CD4-positive, alpha-beta T cell treated with Interleukin-17A for 4 hours (primary cell): Measurements from ENCODE around the gene GOLGA6L10.
"Not testable (repeated sequence)": the region's sequence is repeated elsewhere in the genome, so short reads cannot be mapped to it uniquely, and the experiment has no call there.

ENCODE experiments used
- DNase-seq: peaks from one replicate; pipeline ENCODE4 v3.0.0-alpha.2; 2020; ENCODE audit warnings: mixed read lengths

The GOLGA6L10 gene, protein sequence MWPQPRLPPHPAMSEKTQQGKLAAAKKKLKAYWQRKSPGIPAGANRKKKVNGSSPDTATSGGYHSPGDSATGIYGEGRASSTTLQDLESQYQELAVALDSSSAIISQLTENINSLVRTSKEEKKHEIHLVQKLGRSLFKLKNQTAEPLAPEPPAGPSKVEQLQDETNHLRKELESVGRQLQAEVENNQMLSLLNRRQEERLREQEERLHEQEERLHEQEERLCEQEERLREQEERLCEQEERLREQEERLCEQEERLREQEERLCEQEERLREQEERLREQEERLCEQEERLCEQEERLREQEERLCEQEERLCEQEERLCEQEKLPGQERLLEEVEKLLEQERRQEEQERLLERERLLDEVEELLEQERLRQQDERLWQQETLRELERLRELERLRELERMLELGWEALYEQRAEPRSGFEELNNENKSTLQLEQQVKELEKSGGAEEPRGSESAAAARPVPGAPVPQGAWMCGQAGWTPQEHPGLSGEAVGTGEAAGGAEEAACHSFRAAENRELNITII

DNA sequence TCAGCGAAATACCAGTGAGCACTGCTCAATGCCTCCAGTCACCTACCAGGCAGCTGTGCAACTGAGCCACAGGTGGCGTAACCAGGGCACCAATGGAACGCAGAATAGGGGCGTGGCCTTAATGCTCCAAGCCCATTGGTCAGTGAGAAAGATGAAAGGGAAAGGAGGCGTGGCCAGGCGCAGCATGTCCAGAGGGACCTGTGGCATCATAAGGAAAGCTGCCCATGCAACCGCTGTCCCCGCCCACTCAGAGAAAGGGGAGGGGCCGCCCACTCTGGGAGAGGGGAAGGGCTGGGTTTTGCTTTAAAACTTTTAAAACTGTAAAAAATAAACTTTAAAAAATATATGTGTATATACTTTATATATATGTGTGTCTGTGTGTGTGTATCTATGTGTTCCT is at the start of gene GOLGA6L10:
GOLGA6L10 (minus strand) TSS at position 101 of the 400 bp plus-strand sequence; CDS start at position 1, 100 bp downstream.
- not testable (repeated sequence) for DNase-seq

DNA sequence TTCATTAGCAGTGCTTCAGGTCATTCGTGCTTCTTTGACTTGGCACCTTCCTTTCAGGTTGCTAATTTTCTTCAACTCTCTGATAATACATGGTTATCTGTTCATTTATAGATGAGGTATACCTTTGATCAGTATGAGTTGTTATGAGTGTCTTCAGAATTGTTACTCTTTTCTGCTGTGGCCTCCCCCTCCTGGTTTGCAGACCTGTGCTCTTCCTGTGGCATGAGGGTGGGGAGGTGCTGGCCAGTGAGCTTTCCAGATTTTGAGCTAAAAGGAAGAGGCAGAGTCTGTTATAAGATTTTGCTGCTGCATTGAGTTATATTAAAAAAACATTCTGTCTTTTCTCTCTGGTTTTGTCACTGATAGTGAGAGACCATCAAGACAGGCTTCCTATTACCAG is 49.5 kb upstream of the GOLGA6L10 start:
- DNase-seq = no peak

DNA sequence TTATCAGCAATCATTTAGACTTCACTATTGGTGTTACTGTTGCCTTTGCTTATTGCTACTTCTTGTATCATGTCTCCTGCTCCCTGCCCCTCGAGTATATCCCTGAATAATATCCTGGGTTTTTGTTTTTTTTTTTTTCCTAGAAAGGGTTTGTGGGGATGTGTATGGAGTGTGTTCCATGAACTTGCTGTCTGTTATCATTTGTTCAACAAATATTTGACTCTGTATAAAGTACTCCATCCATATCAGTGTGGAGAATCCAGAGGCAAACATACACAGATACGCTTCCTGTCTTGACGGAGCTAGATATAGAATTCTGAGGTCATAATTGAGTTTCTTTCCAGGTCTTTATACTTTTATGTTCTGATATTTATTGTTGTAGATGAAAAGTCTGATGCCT is 48.5 kb upstream of the GOLGA6L10 start:
- no peak for DNase-seq

DNA sequence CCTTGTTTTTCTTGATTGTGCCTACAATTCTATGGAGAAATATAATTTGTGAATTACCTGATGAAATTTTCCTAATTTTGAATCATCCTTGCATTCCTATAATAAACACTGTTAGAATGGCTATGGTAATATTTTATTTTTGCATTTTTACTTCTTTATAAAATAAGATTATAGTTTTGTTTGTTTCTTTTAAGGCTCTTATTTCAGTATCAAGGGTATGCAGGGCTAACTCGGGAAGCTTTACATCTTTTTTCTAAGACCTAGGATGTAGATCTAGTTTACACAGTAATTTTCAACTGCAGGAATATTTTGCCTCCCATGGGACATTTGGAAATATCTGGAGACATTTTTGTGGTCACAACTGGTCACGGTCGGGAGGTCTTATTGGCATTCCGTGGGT is 46.5 kb upstream of the GOLGA6L10 start:
- DNase-seq = not testable (repeated sequence)

DNA sequence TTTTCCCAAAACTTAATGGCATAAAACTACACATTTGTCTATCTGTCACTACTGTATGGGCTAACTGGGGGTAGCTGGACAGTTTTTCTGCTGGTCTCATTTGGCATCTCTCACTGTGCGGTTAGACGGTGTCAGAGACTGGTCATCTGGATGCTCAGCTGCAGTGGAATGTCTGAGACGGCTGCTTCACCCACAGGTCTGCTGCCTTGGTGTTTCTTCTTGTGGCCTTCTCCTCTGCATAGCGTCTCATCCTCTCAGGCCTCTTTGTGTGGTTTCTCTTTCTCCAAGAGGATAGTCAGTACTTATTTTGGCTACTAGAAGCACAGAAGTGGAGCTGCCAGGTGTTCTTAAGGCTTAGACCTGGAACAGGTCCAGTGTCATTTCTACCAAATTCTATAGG is 44.4 kb upstream of the GOLGA6L10 start:
- no peak for DNase-seq

DNA sequence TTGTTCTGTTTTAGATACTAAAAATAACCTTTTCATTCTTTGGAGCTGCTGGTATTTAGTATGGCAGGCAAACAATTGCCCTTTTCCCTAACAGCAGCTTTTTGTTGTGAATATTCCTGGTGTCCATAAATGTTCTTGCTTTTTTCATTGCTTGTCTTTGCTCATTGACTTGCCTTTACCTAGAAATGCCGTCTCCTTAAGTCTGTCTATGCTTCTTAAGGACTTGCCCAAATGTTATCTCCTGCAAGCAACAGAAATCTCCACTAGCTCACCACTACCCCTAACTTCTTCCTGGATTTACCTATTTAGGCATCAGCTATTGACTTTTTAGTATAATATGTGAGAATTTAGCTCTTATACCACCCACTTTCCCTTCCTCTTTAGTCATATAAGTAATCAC is 42.8 kb upstream of the GOLGA6L10 start:
- not testable (repeated sequence) for DNase-seq

DNA sequence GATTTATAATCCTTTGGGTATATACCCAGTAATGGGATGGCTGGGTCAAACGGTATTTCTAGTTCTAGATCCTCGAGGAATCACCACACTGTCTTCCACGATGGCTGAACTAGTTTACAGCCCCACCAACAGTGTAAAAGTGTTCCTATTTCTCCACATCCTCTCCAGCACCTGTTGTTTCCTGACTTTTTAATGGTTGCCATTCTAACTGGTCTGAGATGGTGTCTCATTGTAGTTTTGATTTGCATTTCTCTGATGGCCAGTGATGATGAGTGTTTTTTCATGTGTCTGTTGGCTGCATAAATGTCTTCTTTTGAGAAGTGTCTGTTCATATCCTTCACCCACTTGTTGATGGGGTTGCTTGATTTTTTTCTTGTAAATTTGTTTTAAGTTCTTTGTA is 40.9 kb upstream of the GOLGA6L10 start:
- not testable (repeated sequence) for DNase-seq

DNA sequence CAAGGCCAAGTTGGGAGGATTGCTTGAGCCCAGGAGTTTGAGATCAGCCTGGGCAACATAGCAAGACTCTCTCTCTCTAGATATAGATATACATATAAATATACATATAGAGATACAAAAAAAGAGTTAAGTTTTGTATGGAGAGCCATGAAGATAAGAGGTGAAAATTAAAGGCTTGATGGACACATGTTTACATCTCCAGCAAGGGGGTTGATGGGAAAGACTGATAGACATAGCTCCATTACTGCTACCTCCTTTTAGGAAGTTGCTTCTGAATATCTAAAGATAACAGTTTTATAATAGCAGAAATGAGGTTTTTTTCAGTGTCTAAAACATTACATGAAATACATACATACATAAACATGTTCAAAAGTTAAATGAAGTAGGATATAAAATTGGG is 37.9 kb upstream of the GOLGA6L10 start:
- not testable (repeated sequence) for DNase-seq

DNA sequence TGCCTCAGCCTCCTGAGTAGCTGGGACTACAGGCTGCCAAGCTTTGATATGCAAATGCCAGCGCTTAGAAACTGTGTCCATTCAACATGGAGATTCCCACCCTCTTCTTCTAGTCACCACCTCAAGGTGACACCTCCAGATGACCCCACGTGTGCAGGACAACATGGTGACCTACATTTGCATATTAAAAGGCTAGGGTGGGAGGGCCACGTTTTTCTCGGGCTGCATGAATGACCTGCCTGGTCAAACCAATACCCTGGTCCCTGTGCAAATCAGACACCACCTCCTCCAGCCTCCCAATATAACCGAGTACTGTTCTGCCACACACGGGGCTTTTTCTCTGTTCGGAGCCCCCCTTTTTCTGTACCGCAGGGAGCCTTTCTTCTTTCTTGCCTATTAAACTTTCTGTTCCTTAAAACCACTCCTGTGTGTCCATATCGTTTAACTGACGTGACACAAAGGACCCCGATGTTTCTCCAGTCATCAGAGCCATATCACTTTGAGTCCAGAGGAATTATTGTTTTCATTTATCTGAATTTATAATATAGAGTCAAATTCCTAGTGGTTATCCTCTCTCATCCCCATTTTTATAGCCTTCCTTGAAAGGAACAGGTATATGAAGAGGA is 32.2 kb upstream of the GOLGA6L10 start:
- DNase-seq = not testable (repeated sequence)

DNA sequence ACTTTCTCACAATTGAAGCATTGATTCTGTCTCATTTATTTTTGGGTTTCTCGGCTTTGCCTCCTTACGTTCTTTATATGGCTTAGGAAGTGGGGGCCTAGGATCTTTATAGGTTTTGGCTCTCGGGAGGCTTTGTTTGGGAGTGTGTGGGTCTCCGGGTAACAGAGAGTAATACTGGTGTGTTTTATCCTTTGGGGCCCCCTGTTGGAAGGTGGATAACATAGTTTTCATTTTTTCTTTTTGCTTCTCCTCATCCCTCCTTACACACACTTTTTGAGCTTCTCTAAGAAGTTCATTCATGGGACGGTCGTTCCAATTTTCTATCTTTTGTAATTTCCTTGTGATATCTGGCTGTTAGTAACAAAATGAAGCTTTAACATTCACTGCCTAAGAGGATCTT is 30.3 kb upstream of the GOLGA6L10 start:
- not testable (repeated sequence) for DNase-seq

DNA sequence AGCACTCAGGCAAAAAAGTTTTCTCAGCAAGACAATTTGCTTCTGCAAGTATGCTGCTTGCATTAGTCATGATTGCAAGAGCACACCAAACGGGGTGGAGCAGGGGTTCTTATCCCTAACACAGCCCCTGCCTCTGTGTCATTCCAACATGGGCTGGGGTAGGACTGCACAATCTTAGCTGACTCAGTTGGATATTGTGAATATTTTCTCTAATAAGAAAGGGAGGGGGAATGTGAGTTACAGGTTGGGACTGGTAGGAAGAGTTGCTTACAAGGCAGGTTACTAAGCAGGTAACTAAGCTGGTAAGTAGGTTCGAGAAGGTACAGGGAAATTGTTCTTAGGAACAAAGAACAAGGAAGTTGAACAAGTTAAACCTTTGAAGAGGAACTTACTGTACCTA is 24.4 kb upstream of the GOLGA6L10 start:
- not testable (repeated sequence) for DNase-seq

DNA sequence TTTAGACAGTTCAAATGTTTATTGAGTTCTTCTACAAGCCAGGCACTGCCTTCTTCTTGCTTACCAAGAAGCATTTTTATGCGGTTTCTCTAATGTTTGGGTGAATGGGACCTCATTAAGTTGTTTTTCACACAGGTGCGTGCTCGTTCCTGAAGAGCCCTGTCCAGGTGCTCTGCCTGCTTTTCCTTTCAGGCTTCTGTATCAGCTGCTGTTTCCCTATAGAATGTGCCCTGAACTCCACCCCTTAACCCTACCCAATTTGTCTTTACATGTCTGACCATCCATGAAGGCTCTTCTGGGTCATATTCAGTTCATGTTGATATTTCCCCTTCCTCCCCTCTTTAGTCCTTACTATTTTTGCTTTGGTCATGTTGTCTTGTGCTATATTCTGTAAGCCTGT is 22.4 kb upstream of the GOLGA6L10 start:
- DNase-seq = no peak

DNA sequence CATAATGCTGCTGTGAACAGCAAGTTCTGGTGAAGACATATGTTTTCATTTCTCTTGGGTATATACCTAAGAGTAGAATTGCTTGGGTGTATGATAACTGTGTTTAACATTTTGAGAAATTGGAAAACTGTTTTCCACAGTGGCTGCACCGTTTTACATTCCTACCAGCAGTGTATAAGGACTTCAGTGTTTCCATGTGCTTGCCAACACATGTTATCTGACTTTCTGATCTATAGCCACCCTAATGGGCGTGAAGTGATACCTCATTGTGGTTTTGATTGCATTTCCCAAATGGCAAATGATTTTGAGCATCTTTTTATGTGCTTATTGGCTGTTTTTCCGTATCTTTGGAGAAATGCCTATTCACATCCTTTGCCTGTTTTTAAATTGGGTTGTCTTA is 18.5 kb upstream of the GOLGA6L10 start:
- DNase-seq = not testable (repeated sequence)

DNA sequence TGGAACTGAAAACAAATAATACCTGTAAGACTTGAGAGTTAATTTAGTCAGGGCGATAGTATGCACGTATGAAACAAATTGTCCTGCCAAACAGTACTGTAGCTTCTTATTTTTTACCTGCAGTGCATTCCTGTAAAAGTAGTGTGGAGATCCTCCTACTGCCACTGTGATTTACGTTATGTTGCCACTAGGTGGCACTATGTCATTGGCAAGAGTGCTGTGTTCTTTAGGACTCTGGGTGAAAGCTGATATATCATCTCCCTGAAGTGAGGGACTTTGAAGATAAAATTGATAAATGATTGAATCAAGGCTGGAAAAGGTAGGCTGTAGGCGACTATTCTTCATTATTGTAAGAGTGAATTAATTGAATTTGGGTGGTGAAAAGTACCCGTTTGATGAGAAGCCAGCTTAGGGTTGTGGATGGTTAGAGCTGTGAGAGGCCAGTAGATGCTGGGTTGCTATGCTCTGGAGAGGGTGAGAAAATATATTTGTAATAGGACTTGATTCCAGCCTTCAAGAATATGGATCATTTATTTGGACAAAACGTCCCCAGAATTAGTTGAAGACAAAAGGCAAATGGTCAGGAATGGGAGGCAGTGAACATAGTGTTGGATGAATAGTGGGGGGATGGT is 16.5 kb upstream of the GOLGA6L10 start:
- DNase-seq = not testable (repeated sequence)

DNA sequence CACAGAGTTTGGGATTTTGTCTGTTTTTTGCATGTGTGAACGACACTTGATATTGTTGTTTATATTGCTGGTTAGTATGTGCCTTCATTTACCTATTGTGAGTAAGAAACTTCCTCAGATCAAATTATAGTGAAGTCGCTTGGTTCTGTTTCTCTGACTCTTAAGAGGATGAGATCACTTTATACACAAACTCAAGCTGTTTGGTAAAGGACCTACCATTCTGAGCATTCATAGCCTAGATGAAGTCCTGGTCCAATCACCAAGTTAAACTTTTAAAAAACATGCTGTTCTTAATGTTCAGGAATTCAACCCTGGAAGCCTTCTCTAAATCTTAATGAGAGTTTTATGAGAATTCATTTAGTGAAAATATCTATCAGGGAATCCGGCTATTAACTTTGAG is 15.3 kb upstream of the GOLGA6L10 start:
- DNase-seq = not testable (repeated sequence)

DNA sequence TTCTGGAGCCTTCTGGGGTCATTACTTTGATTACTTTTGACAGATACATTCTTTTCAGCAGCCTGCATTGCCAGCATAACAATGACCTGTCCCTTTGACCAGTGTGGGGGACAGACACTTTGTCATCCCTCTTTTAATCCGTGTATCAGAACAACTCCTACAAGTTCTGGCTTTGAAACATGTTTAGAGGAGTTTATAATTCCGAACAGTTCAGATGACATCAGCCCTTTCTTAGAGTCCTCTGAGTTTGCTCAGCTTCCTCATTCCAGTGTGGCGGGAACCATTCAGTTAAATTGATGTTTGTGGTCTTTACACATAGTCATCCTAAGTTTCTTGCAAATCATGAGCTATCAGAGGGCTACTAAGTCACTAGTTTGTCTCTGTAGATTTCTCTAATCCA is 13.5 kb upstream of the GOLGA6L10 start:
- not testable (repeated sequence) for DNase-seq

DNA sequence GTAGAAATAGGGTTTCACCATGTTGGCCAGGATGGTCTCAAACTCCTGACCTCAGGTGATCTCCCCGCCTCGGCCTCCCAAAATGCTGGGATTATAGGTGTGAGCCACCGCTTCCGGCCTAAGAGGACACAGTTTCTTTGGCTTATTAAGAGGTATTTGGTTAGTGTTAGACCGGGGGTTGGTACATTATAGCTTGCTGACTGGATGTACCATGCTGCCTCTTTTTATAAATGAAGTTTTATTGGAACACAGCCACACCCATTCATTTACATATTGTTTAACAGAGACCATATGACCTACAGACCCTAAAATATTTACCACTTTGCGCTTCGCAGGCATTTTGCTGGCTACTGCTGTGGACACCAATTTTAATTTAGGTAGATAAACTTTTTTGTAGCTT is 11.3 kb upstream of the GOLGA6L10 start:
- DNase-seq = not testable (repeated sequence)

DNA sequence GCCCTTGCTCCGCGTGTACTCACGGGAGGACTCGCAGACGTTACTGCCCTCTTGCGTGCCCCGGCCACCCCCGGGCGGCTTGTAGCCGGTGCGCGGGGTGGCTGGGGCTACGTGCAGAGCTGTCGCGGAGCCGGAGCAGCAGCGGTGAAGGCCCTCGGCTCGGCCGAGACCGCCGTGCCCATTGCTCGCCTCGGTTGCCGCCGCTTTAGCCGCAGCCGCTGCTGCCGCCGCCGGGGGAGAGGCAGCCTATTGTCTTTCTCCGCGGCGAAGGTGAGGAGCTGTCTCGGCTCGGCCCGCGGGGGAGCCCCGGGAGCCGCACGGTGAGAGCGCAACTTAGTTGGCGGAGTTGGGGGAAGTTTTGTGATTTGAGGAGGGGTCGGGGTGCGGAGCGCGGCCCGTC is 5.8 kb upstream of the GOLGA6L10 start:
- DNase-seq = not testable (repeated sequence)

DNA sequence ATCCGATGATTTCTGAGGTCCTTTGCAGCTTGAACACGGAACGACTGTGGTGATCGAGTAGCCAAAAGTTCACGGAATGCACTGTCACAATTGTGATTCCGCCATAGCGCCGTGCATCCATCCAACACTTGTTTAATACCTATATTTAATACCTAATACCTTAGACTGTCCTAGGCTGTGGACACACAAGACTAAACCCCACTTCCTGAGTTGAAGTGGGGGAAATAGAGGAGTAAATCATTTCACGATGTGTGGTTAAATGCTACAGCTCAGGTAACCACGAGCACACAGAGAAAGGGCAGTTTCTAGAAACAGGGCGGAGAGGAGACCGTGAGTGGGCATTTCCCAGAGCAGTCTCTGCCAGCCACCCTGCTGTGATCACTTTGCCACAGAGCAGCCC is 5.3 kb upstream of the GOLGA6L10 start:
- not testable (repeated sequence) for DNase-seq

DNA sequence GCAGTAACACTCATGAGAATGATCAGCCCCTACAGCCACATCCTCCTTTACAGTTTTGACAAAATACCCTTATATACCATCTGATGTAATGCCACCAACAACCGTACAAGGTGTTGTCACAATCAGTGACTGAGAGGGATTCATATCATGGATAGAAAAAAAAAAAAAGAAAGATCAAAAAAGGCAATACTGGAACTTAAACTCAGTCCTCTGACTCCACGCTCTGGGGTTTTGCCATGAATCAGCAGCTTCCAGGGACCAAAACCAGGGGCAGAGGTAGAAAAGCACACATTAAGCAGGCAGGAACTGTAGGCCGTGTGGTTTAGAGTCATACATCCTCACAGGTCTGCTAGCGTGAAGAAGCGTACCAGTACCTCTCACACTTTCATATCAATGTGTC is 1.6 kb downstream of the GOLGA6L10 start:
- not testable (repeated sequence) for DNase-seq

DNA sequence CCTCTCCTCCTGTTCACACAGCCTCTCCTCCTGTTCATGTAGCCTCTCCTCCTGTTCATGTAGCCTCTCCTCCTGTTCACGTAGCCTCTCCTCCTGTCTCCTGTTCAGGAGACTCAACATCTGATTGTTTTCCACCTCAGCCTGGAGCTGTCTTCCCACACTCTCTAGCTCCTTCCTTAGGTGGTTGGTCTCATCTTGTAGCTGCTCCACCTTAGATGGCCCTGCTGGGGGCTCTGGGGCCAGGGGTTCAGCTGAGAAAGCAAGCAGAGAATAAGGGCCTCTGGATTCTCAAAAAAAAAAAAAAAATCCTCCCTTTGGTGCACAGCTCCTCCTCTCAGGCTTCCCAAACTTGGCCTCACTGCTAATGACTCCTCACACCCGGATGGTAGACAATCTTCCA is 4.1 kb downstream of the GOLGA6L10 start:
- not testable (repeated sequence) for DNase-seq

DNA sequence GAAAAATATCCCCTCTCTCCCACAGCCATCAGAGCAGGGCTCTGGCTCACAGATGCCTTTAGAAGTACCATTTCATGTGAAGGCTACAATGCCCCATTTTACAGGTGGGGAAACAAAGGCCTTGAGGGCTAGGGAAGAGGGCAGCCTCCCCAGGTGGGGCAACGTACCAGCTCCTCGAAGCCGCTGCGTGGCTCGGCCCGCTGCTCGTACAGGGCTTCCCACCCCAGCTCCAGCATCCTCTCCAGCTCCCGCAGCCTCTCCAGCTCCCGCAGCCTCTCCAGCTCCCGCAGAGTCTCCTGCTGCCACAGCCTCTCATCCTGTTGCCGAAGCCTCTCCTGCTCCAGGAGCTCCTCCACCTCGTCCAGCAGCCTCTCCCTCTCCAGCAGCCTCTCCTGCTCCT is 4.9 kb downstream of the GOLGA6L10 start:
- not testable (repeated sequence) for DNase-seq

DNA sequence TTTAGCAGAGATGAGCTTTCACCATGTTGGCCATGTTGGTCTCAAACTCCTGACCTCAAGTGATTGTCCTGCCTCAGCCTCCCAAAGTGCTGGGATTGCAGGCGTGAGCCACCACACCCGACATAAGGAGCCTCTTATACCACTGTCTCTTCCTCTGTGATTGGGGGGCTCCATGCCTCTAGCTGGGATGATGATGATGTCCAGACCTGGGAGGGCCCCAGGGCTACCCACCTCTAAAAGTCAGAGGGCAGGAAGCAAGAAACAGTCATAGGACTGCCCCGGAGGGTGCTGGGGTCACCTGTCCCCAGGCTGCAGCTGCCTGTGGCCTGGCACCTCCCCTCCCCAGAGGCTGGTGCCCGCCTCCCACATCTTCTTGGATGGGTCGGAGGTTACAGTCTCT is 5.4 kb downstream of the GOLGA6L10 start:
- not testable (repeated sequence) for DNase-seq
